H1 (cell line): Measurements from ENCODE around the gene GNAS. TPM values are rescaled to one million over a fixed set of nuclear protein-coding genes. Genes with fewer than 3 reads are reported as not detected.

Experiments
- ATF3 ChIP-seq: IDR thresholded peaks from 2 replicates; pipeline ENCODE4 v1.6.1; 2011; ENCODE audit warnings: low read depth, mild to moderate bottlenecking, low read length; ENCODE audit not compliant: insufficient read depth
- CHD1 ChIP-seq: IDR thresholded peaks from 2 replicates; pipeline ENCODE4 v1.6.1; 2012; ENCODE audit warnings: low read depth, low read length, improper control_type of control experiment
- FOSL1 ChIP-seq: IDR thresholded peaks from 2 replicates; pipeline ENCODE4 v1.6.1; 2011; ENCODE audit warnings: mild to moderate bottlenecking, low read depth, low read length, moderate library complexity; ENCODE audit not compliant: insufficient read depth
- KDM1A ChIP-seq: fragments of 200-600, 300-600 bp; sonication (generic); IDR thresholded peaks from 2 replicates; pipeline ENCODE4 v1.7.1; 2016; ENCODE audit warnings: mild to moderate bottlenecking, low read length, borderline replicate concordance
- KDM4A ChIP-seq: IDR thresholded peaks from one replicate; pipeline ENCODE4 v1.7.1; 2012; ENCODE audit warnings: low read depth, mild to moderate bottlenecking, moderate library complexity, low read length, inconsistent platforms; ENCODE audit not compliant: severe bottlenecking
- POLR2A ChIP-seq, 2 experiments: IDR thresholded peaks; 1 replicate in 1 of 2; 2 replicates in 1 of 2; pipeline ENCODE4 v1.6.1; 2011; ENCODE audit warnings: low read depth in 2 of 2, low read length in 2 of 2, mild to moderate bottlenecking in 2 of 2; ENCODE audit errors: control extremely low read depth in 1 of 2
- RXRA ChIP-seq: IDR thresholded peaks from 2 replicates; pipeline ENCODE4 v1.6.1; 2011; ENCODE audit warnings: low read depth, mild to moderate bottlenecking, low read length, moderate library complexity; ENCODE audit not compliant: insufficient read depth
- SAP30 ChIP-seq: fragments of 300-600 bp; sonication (generic); IDR thresholded peaks from 2 replicates; pipeline ENCODE4 v1.7.1; 2012; ENCODE audit warnings: low read length, moderate library complexity, mild to moderate bottlenecking, inconsistent platforms; ENCODE audit not compliant: insufficient read depth, insufficient replicate concordance
- SRF ChIP-seq: IDR thresholded peaks from 2 replicates; pipeline ENCODE4 v1.6.1; 2011; ENCODE audit warnings: mild to moderate bottlenecking, low read depth, low read length, moderate library complexity
- TAF7 ChIP-seq: optimal IDR thresholded peaks from 2 replicates; pipeline ENCODE3; 2011; ENCODE audit warnings: low read depth, mild to moderate bottlenecking, inconsistent platforms, low read length, moderate library complexity, borderline replicate concordance
- polyA plus RNA-seq, 7 experiments: library from polyadenylated mRNA; depleted of rRNA in 3 of 7; stranded (reverse) in 5 of 7; unstranded in 2 of 7; fragments of >200 nt in 5 of 7; fragments of 200-250 nt in 2 of 7; gene quantifications; 1 replicate in 5 of 7; 2 replicates in 1 of 7; 4 replicates in 1 of 7; pipeline versions ENCODE4 v1.2.1 to v1.2.3, GENCODE V29; 2011 to 2013; ENCODE audit warnings: missing spikeins in 2 of 7, mixed read lengths in 2 of 7
- total RNA-seq: library from RNA; stranded (reverse); fragmentation: NEBNext Ultra II Directional; extraction: Animal tissue kit (Norgen Biotek cat#: 25700); gene quantifications from 2 replicates; pipeline ENCODE4 v1.2.1, GENCODE V29; 2021

GNAS gene
- total and polyA plus RNA-seq, 2 of the 8 experiments (the other 6 are each of a cell fraction or from before 2014, with no cell fraction given): 989 to 1,613 TPM

GRCh38 chr20:58851221-58851968 lies 1.1 kb upstream of the GNAS start (continued):
- TF ChIP-seq RXRA (no peak), ATF3 (no peak), CHD1 (no peak), POLR2A (IDR thresholded peaks at IDR 0.05; ENCODE audit: control extremely low read depth in 1 of 2, low read depth in 2 of 2, low read length in 2 of 2) (no peak), SRF (no peak), SAP30 (no peak), KDM1A (no peak), TAF7 (no peak), FOSL1 (no peak), KDM4A (peak; percentile 36)
